Fibroblast of lung (primary cell): Measurements from ENCODE around the gene DIAPH3. TPM values are rescaled to one million over a fixed set of nuclear protein-coding genes. Genes with fewer than 3 reads are reported as not detected.

Source experiments
- DNase-seq, 2 donors: peaks; one replicate each; pipeline versions ENCODE4 v3.0.0 to v3.0.0-alpha.2; 2010; ENCODE audit warnings: low read depth in 2 of 2
- H2AFZ ChIP-seq: 2 replicates; pipeline ENCODE4 v1.5.1; 2012; ENCODE audit warnings: low read length, control low read depth, inconsistent platforms
- H3K27ac ChIP-seq: 2 replicates; pipeline ENCODE4 v1.5.1; 2011; ENCODE audit warnings: low read length, control low read depth; ENCODE audit not compliant: insufficient read depth
- H3K27me3 ChIP-seq: 2 replicates; pipeline ENCODE4 v1.5.1; 2011; ENCODE audit warnings: mild to moderate bottlenecking, low read length; ENCODE audit not compliant: control insufficient read depth, insufficient read depth
- H3K36me3 ChIP-seq: 2 replicates; pipeline ENCODE4 v1.5.1; 2011; ENCODE audit warnings: low read length; ENCODE audit not compliant: control insufficient read depth, insufficient read depth
- H3K4me1 ChIP-seq: 2 replicates; pipeline ENCODE4 v1.5.1; 2011; ENCODE audit warnings: low read length; ENCODE audit not compliant: control insufficient read depth, insufficient read depth; ENCODE audit errors: extremely low read depth
- H3K4me2 ChIP-seq: 2 replicates; pipeline ENCODE4 v1.5.1; 2011; ENCODE audit warnings: low read length, control low read depth; ENCODE audit not compliant: insufficient read depth; ENCODE audit errors: extremely low read depth
- H3K4me3 ChIP-seq, 4 experiments: fragments of 200-600 bp in 1 of 4; sonication (generic) in 1 of 4; replicated peaks in 1 of 4; 2 replicates each; pipeline ENCODE4 v1.5.1; 2011 to 2016; ENCODE audit warnings: low read length in 4 of 4, low read depth in 3 of 4, mild to moderate bottlenecking in 3 of 4, control low read depth in 2 of 4, inconsistent platforms in 1 of 4, mixed read lengths in 1 of 4; ENCODE audit not compliant: insufficient read depth in 1 of 4; ENCODE audit errors: control extremely low read depth in 1 of 4
- H3K79me2 ChIP-seq: 2 replicates; pipeline ENCODE4 v1.5.1; 2012; ENCODE audit warnings: mild to moderate bottlenecking, low read length, inconsistent platforms; ENCODE audit not compliant: control insufficient read depth, insufficient read depth
- H3K9ac ChIP-seq: 2 replicates; pipeline ENCODE4 v1.5.1; 2011; ENCODE audit warnings: mild to moderate bottlenecking, low read length, control low read depth; ENCODE audit not compliant: insufficient read depth
- H3K9me3 ChIP-seq: 2 replicates; pipeline ENCODE4 v1.5.1; 2012; ENCODE audit warnings: low read depth, low read length; ENCODE audit not compliant: control insufficient read depth, insufficient read depth
- H4K20me1 ChIP-seq: 2 replicates; pipeline ENCODE4 v1.5.1; 2011; ENCODE audit warnings: low read length; ENCODE audit not compliant: control insufficient read depth, insufficient read depth; ENCODE audit errors: extremely low read depth
- EZH2 ChIP-seq: IDR thresholded peaks from 2 replicates; pipeline ENCODE4 v1.5.1; 2012; ENCODE audit warnings: low read length, control low read depth, mild to moderate bottlenecking; ENCODE audit errors: missing control alignments
- polyA plus RNA-seq, 2 donors: library from polyadenylated mRNA; depleted of rRNA in 1 of 2; stranded (reverse) in 1 of 2; unstranded in 1 of 2; fragments of >200 nt; gene quantifications; 2 replicates each; pipeline ENCODE4 v1.2.1, GENCODE V29; 2011 to 2012; ENCODE audit warnings: missing spikeins in 1 of 2
- total RNA-seq: library from RNA; depleted of rRNA; stranded (reverse); fragments of >200 nt; gene quantifications from 2 replicates; pipeline ENCODE4 v1.2.1, GENCODE V29; 2014
- TF ChIP-seq, protein P1 (sequence below), 2 donors: IDR thresholded peaks in 1 of 2; conservative IDR thresholded peaks in 1 of 2; 1 replicate in 1 of 2; 2 replicates in 1 of 2; pipeline ENCODE4 v1.5.1; 2011 to 2012; ENCODE audit warnings: low read length in 2 of 2, control low read depth in 1 of 2, inconsistent platforms in 1 of 2, low read depth in 1 of 2, mild to moderate bottlenecking in 1 of 2

DIAPH3 gene
- total and polyA plus RNA-seq, 2 donors (not counting 1 experiment from before 2014, with no cell fraction given): 5.9 to 10.9 TPM

GRCh38 chr13:59957438-59957837 is 206.3 kb downstream of the DIAPH3 start:
- H3K4me3 ChIP-seq: no peak overlapping the region
- no peak overlapping the region for H3K4me2 ChIP-seq
- no peak for TF ChIP-seq EZH2
- TF ChIP-seq, protein P1, sequence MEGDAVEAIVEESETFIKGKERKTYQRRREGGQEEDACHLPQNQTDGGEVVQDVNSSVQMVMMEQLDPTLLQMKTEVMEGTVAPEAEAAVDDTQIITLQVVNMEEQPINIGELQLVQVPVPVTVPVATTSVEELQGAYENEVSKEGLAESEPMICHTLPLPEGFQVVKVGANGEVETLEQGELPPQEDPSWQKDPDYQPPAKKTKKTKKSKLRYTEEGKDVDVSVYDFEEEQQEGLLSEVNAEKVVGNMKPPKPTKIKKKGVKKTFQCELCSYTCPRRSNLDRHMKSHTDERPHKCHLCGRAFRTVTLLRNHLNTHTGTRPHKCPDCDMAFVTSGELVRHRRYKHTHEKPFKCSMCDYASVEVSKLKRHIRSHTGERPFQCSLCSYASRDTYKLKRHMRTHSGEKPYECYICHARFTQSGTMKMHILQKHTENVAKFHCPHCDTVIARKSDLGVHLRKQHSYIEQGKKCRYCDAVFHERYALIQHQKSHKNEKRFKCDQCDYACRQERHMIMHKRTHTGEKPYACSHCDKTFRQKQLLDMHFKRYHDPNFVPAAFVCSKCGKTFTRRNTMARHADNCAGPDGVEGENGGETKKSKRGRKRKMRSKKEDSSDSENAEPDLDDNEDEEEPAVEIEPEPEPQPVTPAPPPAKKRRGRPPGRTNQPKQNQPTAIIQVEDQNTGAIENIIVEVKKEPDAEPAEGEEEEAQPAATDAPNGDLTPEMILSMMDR (conservative IDR thresholded peaks at IDR 0.05 in 1 of 2, IDR thresholded peaks at IDR 0.05 in 1 of 2; ENCODE audit: low read depth in 1 of 2, low read length in 2 of 2): no peak
- no peak overlapping the region for H2AFZ ChIP-seq
- H3K27ac ChIP-seq: no peak overlapping the region
- no peaks in the 10 kb centered on the region for H3K9me3 ChIP-seq
- no peak for DNase-seq
- no peaks in the 10 kb centered on the region for H3K36me3 ChIP-seq
- no peaks in the 10 kb centered on the region for H3K79me2 ChIP-seq
- H3K9ac ChIP-seq: no peak overlapping the region
- H3K4me1 ChIP-seq: no peaks in the 10 kb centered on the region
- no peaks in the 10 kb centered on the region for H4K20me1 ChIP-seq
- no peaks in the 10 kb centered on the region for H3K27me3 ChIP-seq

- no peak overlapping the region for H3K4me3 ChIP-seq
- no peaks in the 10 kb centered on the region for H3K9me3 ChIP-seq
- H4K20me1 ChIP-seq: no peaks in the 10 kb centered on the region
- H3K4me2 ChIP-seq: no peak overlapping the region
- H3K4me1 ChIP-seq: no peaks in the 10 kb centered on the region
- no peak overlapping the region for H2AFZ ChIP-seq
- H3K9ac ChIP-seq: no peak overlapping the region
- no peaks in the 10 kb centered on the region for H3K36me3 ChIP-seq
- H3K27me3 ChIP-seq: no peaks in the 10 kb centered on the region
- H3K27ac ChIP-seq: no peak overlapping the region
- no peaks in the 10 kb centered on the region for H3K79me2 ChIP-seq
- no peak for DNase-seq
- TF ChIP-seq, protein P1 (conservative IDR thresholded peaks at IDR 0.05 in 1 of 2, IDR thresholded peaks at IDR 0.05 in 1 of 2; ENCODE audit: low read depth in 1 of 2, low read length in 2 of 2): no peak
- no peak for TF ChIP-seq EZH2
Measured at GRCh38 chr13:59954601-59955000, 209.1 kb downstream of the DIAPH3 start.

DNA sequence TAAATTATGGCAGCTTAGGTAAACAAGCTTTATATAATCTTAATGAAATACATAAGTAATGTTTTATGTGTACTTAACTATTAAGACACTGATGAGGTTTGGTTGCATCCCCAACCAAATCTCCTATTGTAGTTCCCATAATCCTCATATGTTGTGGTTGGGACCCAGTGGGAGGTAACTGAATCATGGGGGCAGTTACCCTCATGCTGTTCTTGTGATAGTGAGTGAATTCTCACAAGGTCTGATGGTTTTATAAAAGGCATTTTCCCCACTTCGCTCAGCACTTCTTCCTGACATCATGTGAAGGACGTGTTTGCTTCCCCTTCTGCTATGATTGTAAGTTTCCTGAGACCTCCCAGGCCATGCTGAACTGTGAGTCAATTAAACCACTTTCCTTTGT is 212.7 kb downstream of the DIAPH3 start:
- no peak overlapping the region for H3K4me2 ChIP-seq
- no peak for TF ChIP-seq EZH2
- TF ChIP-seq, protein P1 (conservative IDR thresholded peaks at IDR 0.05 in 1 of 2, IDR thresholded peaks at IDR 0.05 in 1 of 2; ENCODE audit: low read depth in 1 of 2, low read length in 2 of 2): no peak
- no peak overlapping the region for H2AFZ ChIP-seq
- H3K4me1 ChIP-seq: no peaks in the 10 kb centered on the region
- no peaks in the 10 kb centered on the region for H3K79me2 ChIP-seq
- no peaks in the 10 kb centered on the region for H4K20me1 ChIP-seq
- no peak overlapping the region for H3K4me3 ChIP-seq
- DNase-seq: no peak
- no peaks in the 10 kb centered on the region for H3K27me3 ChIP-seq
- no peaks in the 10 kb centered on the region for H3K36me3 ChIP-seq
- no peak overlapping the region for H3K9ac ChIP-seq
- no peaks in the 10 kb centered on the region for H3K9me3 ChIP-seq
- H3K27ac ChIP-seq: no peak overlapping the region
